K562 (cell line): ENCODE measurements around the gene COPE. TPM values are rescaled to one million over a fixed set of nuclear protein-coding genes. Genes with fewer than 3 reads are reported as not detected.

Experiments
- HDAC6 ChIP-seq: IDR thresholded peaks from 2 replicates; pipeline ENCODE4 v1.6.1; 2012; ENCODE audit warnings: low read depth, mild to moderate bottlenecking, control low read depth, inconsistent platforms, low read length, moderate library complexity
- KDM5B ChIP-seq: fragments of 200-600 bp; sonication (generic); IDR thresholded peaks from 2 replicates; pipeline ENCODE4 v1.6.1; 2012; ENCODE audit warnings: low read depth, mild to moderate bottlenecking, moderate library complexity, low read length, control low read depth, inconsistent platforms; ENCODE audit not compliant: insufficient replicate concordance
- polyA plus RNA-seq, 8 experiments: library from polyadenylated mRNA; depleted of rRNA in 4 of 8; stranded (reverse) in 5 of 8; unstranded in 3 of 8; fragments of >200 nt; fragmentation: Nextera tagmentation in 2 of 8; fragmentation: Illumina TruSeq in 1 of 8; extraction: Ambion mirVana in 2 of 8; extraction: Trizol in 1 of 8; gene quantifications; 2 replicates each; pipeline versions ENCODE4 v1.2.1 to v1.2.3, GENCODE V29; 2011 to 2014; ENCODE audit warnings: inconsistent platforms in 1 of 8, missing spikeins in 1 of 8
- total RNA-seq, 7 experiments: library from RNA; depleted of rRNA in 6 of 7; stranded (reverse); fragments of >200 nt in 6 of 7; fragmentation: Illumina TruSeq in 2 of 7; extraction: Trizol in 2 of 7; gene quantifications; 2 replicates each; pipeline versions ENCODE4 v1.2.1 to v1.2.3, GENCODE V29; 2011 to 2021; ENCODE audit warnings: low replicate concordance in 1 of 7
- TF ChIP-seq, protein P1 (sequence below), 2 experiments: fragments of 450-650 bp; IDR thresholded peaks; 2 replicates each; pipeline ENCODE4 v1.6.1; 2016; ENCODE audit warnings: mild to moderate bottlenecking in 2 of 2, borderline replicate concordance in 1 of 2, low read depth in 1 of 2, moderate library complexity in 1 of 2

COPE gene
- total and polyA plus RNA-seq, 9 of the 15 experiments (the other 6 are each of a cell fraction or from before 2014, with no cell fraction given), result 5.8 to 273 (median 147) TPM

DNA sequence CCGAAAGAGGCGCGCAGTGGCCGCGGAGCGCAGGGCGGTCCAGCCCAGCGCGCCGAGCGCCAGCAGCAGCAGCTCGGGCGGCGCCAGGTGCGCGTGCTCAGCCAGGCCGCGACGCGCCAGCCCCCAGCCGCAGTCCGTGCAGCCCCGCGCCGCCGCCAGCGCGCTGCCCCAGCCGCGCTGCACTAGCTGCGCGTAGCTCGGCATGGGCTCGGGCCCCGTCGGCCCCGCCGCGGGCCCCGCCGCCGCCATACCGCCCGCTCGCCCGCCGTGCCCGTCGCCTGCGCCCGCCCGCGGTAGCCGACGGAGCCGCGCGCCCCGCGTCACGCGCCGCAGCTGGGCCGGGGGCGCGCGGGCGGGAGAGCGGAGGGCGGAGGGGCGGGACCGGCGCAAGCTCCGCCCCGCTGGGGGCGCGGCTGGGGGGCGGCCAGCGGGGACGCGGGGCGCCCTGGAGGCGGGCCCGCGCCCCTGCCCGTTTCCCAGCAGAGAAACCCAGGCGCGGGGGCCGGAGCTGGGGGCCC, 23.3 kb downstream of the COPE start, which contains the start of gene CERS1 (continued):
- TF ChIP-seq, protein P1, sequence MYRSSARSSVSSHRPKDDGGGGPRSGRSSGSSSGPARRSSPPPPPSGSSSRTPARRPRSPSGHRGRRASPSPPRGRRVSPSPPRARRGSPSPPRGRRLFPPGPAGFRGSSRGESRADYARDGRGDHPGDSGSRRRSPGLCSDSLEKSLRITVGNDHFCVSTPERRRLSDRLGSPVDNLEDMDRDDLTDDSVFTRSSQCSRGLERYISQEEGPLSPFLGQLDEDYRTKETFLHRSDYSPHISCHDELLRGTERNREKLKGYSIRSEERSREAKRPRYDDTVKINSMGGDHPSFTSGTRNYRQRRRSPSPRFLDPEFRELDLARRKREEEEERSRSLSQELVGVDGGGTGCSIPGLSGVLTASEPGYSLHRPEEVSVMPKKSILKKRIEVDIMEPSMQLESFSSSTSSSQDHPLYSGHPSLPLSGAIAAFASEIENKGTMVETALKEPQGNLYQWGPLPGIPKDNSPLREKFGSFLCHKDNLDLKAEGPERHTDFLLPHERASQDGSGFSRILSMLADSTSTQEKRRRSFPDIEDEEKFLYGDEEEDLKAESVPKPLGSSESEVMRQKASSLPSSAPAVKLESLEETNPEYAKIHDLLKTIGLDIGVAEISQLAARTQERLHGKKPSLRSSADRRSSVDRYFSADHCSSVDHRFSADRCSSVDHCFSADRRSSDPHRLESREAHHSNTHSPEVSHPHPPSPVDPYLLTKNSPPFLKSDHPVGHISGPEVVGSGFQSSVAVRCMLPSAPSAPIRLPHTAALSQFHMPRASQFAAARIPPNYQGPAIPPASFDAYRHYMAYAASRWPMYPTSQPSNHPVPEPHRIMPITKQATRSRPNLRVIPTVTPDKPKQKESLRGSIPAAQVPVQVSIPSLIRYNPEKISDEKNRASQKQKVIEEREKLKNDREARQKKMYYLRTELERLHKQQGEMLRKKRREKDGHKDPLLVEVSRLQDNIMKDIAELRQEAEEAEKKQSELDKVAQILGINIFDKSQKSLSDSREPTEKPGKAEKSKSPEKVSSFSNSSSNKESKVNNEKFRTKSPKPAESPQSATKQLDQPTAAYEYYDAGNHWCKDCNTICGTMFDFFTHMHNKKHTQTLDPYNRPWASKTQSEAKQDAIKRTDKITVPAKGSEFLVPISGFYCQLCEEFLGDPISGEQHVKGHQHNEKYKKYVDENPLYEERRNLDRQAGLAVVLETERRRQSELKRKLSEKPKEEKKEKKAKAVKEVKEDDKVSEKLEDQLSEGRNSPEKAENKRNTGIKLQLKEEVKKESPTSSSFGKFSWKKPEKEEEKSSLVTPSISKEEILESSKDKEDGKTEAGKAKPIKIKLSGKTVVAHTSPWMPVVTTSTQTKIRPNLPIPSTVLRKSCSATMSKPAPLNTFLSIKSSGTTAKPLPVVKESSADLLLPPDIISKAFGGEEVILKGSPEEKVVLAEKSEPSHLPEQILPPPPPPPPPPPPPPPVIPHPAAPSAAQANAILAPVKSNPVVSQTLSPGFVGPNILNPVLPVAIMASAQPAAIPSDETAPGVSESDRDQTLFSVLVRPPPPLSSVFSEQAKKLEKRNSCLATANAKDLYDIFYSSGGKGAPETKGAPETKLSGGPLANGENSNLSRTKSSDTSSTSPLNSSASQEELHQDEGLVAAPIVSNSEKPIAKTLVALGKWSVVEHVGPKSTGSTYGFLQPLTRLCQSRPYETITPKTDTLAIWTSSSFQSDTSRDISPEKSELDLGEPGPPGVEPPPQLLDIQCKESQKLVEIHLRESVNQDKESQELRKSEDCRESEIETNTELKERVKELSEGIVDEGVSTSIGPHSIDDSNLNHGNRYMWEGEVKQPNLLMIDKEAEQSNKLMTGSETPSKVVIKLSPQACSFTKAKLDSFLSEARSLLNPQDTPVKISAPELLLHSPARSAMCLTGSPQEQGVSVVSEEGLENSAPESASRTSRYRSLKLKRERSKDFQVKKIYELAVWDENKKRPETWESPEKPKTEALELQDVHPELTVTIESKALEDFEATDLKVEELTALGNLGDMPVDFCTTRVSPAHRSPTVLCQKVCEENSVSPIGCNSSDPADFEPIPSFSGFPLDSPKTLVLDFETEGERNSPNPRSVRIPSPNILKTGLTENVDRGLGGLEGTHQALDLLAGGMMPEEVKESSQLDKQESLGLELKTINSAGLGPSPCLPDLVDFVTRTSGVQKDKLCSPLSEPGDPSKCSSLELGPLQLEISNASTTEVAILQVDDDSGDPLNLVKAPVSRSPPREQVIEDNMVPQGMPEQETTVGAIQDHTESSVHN (IDR thresholded peaks at IDR 0.05; ENCODE audit: borderline replicate concordance in 1 of 2, low read depth in 1 of 2), result no peak
- TF ChIP-seq KDM5B (peak; percentile 3), HDAC6 (peak; percentile 63; the same call in 1 of the 2 replicates)
- TF ChIP-seq, all 486 proteins: peak for 5
